Measurements from ENCODE around the gene SELENON. TPM values are rescaled to one million over a fixed set of nuclear protein-coding genes. Genes with fewer than 3 reads are reported as not detected.

The SELENON gene
- total and polyA plus RNA-seq, 2 of the 13 experiments (the other 11 are each of a cell fraction or from before 2014, with no cell fraction given) = 3.8 to 8.0 TPM

- H3K4me2 ChIP-seq (ENCODE audit: low read depth, low read length) = no peak overlapping the region
- in situ Hi-C loops (cut with HindIII; ENCODE audit: extremely low pct_ligation_motif_present, low pct_unique_long_range_greater_than_20kb) (loop anchor here (5.0 kb wide), 1 partner anchor 40 kb away; no protein-coding TSS in a partner anchor), intact Hi-C loops (cut with micrococcal nuclease; ENCODE audit: unreplicated experiment) (loop anchor here (5.0 kb wide), 1 partner anchor 40 kb away; no protein-coding TSS in a partner anchor)
- H3K4me1 ChIP-seq (ENCODE audit: insufficient read depth, low read length) = no peaks in the 10 kb centered on the region
- no peak overlapping the region for H3K4me3 ChIP-seq (replicated peaks in 1 of 3; ENCODE audit: insufficient read depth in 1 of 3, low read depth in 2 of 3, low read length in 3 of 3)
- H3K9me3 ChIP-seq (ENCODE audit: low read length) = no peaks in the 10 kb centered on the region
- H3K27ac ChIP-seq (ENCODE audit: extremely low read length, insufficient read depth, low read length) = no peak overlapping the region
- BruUV-seq (replicated peaks) = no TSS peak
- ATAC-seq = no peak
- no peak for DNase-seq (ENCODE audit: low spot score)
- ChIA-PET CTCF (ENCODE audit: low intra/inter-chr PET ratio, low total read pairs) (no interaction called here), POLR2A (no interaction called here)
- no peaks in the 10 kb centered on the region for H3K79me2 ChIP-seq (ENCODE audit: insufficient read depth, low read length)
- no peaks in the 10 kb centered on the region for H3K36me3 ChIP-seq (replicated peaks in 1 of 2; ENCODE audit: control insufficient read depth in 1 of 2, insufficient read depth in 2 of 2, low read length in 2 of 2)
- TF ChIP-seq HNF1B (CRISPR knock-in tag; IDR thresholded peaks at IDR 0.05) (no peak), ATAD3A (CRISPR knock-in tag; IDR thresholded peaks at IDR 0.05) (no peak), ZNF564 (CRISPR knock-in tag; IDR thresholded peaks at IDR 0.05) (no peak), ZNF17 (CRISPR knock-in tag; IDR thresholded peaks at IDR 0.05) (no peak), ZNF678 (CRISPR knock-in tag; IDR thresholded peaks at IDR 0.05) (no peak), CREB3 (CRISPR knock-in tag; IDR thresholded peaks at IDR 0.05) (no peak), DNMT1 (CRISPR knock-in tag; IDR thresholded peaks at IDR 0.05) (no peak), ZNF747 (CRISPR knock-in tag; IDR thresholded peaks at IDR 0.05; ENCODE audit: borderline replicate concordance) (no peak)
- peaks cover 6 to 71% of the 10 kb centered on the region in 2 experiments for H3K27me3 ChIP-seq (ENCODE audit: control insufficient read depth in 1 of 2, insufficient read depth in 2 of 2, low read length in 2 of 2)
- FAIRE-seq = no peak
- no peak overlapping the region for H3K9ac ChIP-seq (ENCODE audit: insufficient read depth, low read depth, low read length)
- WGBS (ENCODE audit: low lambda C conversion rate) = 32% methylated on average over 6 of the region's 12 CpGs
- H2AFZ ChIP-seq (ENCODE audit: low read length) = no peak overlapping the region
- H4K20me1 ChIP-seq (ENCODE audit: insufficient read depth, low read length) = no peaks in the 10 kb centered on the region
Observed at GRCh38 chr1:25757151-25757845, 42.7 kb upstream of the SELENON start.
